Endothelial cell of umbilical vein (primary cell): ENCODE data around the gene EIF3K. TPM values are rescaled to one million over a fixed set of nuclear protein-coding genes. Genes with fewer than 3 reads are reported as not detected.
A peak's percentile ranks its signal among the peaks of the same experiment; 100 is the strongest.

Experiments used
- BruUV-seq: library from RNA; stranded (reverse); fragments of 400-500 nt; replicated peaks from 2 replicates; lab custom pipeline; 2021; lab: Mats Ljungman, UMichigan
- CTCF ChIA-PET: fragments of 300-600, 350-600 bp; sonication (Branson Sonifier 250); formaldehyde crosslinking; loops from one replicate; lab custom pipeline; 2021; ENCODE audit warnings: antibody characterized with exemption, inconsistent platforms; lab: Charles Lee
- POLR2A ChIA-PET: fragments of 300-600, 350-600 bp; sonication (Branson Sonifier 250); formaldehyde crosslinking; loops from one replicate; lab custom pipeline; 2021; ENCODE audit warnings: antibody characterized with exemption, inconsistent platforms; lab: Charles Lee
- DNase-seq: peaks from one replicate; pipeline ENCODE4 v3.0.0-alpha.2; 2011; ENCODE audit warnings: low read depth, low spot score
- FAIRE-seq: peaks from 2 replicates; lab custom pipeline; 2011; peaks lifted over from hg19 to GRCh38; lab: Jason Lieb, UNC
- H2AFZ ChIP-seq: 2 replicates; pipeline ENCODE4 v1.6.0; 2012; ENCODE audit warnings: low read depth, low read length, control low read depth, inconsistent platforms
- H3K27ac ChIP-seq: 2 replicates; pipeline ENCODE4 v1.5.1; 2011; ENCODE audit warnings: low read depth, mild to moderate bottlenecking, control low read depth, low read length, moderate library complexity; ENCODE audit not compliant: insufficient read depth
- H3K27me3 ChIP-seq, 2 experiments: 2 replicates each; pipeline versions ENCODE4 v1.6.0 to v1.6.1; 2011; ENCODE audit warnings: low read length in 2 of 2, mixed read lengths in 1 of 2; ENCODE audit not compliant: control insufficient read depth in 2 of 2, insufficient read depth in 2 of 2
- H3K36me3 ChIP-seq, 2 experiments: 2 replicates in 1 of 2; 3 replicates in 1 of 2; pipeline ENCODE4 v1.5.1; 2011; ENCODE audit warnings: low read length in 2 of 2, mild to moderate bottlenecking in 1 of 2, moderate library complexity in 1 of 2; ENCODE audit not compliant: control insufficient read depth in 2 of 2, insufficient read depth in 2 of 2; ENCODE audit errors: extremely low read depth in 1 of 2
- H3K4me1 ChIP-seq: 3 replicates; pipeline ENCODE4 v1.5.1; 2011; ENCODE audit warnings: mild to moderate bottlenecking, low read length; ENCODE audit not compliant: control insufficient read depth, insufficient read depth; ENCODE audit errors: extremely low read depth
- H3K4me2 ChIP-seq: 2 replicates; pipeline ENCODE4 v1.6.1; 2011; ENCODE audit warnings: low read length, control low read depth, mixed read lengths; ENCODE audit not compliant: insufficient read depth
- H3K4me3 ChIP-seq, 3 experiments: fragments of 200-600 bp in 1 of 3; sonication (generic), shearing (Covaris generic) in 1 of 3; replicated peaks in 1 of 3; 2 replicates each; pipeline ENCODE4 v1.5.1; 2011 to 2016; ENCODE audit warnings: control low read depth in 3 of 3, low read length in 3 of 3, mild to moderate bottlenecking in 2 of 3, inconsistent platforms in 1 of 3, low read depth in 1 of 3, moderate library complexity in 1 of 3; ENCODE audit not compliant: insufficient read depth in 1 of 3
- H3K79me2 ChIP-seq: 2 replicates; pipeline ENCODE4 v1.6.0; 2012; ENCODE audit warnings: low read length, inconsistent platforms; ENCODE audit not compliant: control insufficient read depth, insufficient read depth
- H3K9ac ChIP-seq: replicated peaks from 2 replicates; pipeline ENCODE3; 2011; ENCODE audit warnings: low read length, control low read depth; ENCODE audit not compliant: insufficient read depth; ENCODE audit errors: extremely low read depth
- H3K9me1 ChIP-seq: replicated peaks from 3 replicates; pipeline ENCODE4 v1.6.0; 2011; ENCODE audit warnings: mild to moderate bottlenecking, low read length; ENCODE audit not compliant: control insufficient read depth, insufficient read depth; ENCODE audit errors: extremely low read depth
- H3K9me3 ChIP-seq: replicated peaks from 2 replicates; pipeline ENCODE4 v1.5.1; 2012; ENCODE audit warnings: low read length, inconsistent platforms; ENCODE audit not compliant: control insufficient read depth, insufficient read depth
- H4K20me1 ChIP-seq: replicated peaks from 2 replicates; pipeline ENCODE3; 2011; ENCODE audit warnings: mild to moderate bottlenecking, low read length; ENCODE audit not compliant: control insufficient read depth, insufficient read depth; ENCODE audit errors: extremely low read depth
- CTCF ChIP-seq, 2 donors: IDR thresholded peaks; 1 replicate in 1 of 2; 2 replicates in 1 of 2; pipeline ENCODE4 v1.5.1; 2011; ENCODE audit warnings: low read length in 2 of 2, mild to moderate bottlenecking in 2 of 2, moderate library complexity in 2 of 2, control low read depth in 1 of 2, inconsistent platforms in 1 of 2, low read depth in 1 of 2; ENCODE audit not compliant: insufficient read depth in 1 of 2; ENCODE audit errors: extremely low read depth in 1 of 2
- EZH2 ChIP-seq: IDR thresholded peaks from 2 replicates; pipeline ENCODE4 v1.6.1; 2012; ENCODE audit warnings: borderline replicate concordance, low read depth, mild to moderate bottlenecking, moderate library complexity, low read length, inconsistent platforms; ENCODE audit not compliant: severe bottlenecking
- FOS ChIP-seq: IDR thresholded peaks from 2 replicates; pipeline ENCODE4 v1.6.1; 2011; ENCODE audit warnings: mild to moderate bottlenecking, low read length, moderate library complexity, borderline replicate concordance; ENCODE audit not compliant: insufficient read depth
- GATA2 ChIP-seq: IDR thresholded peaks from 2 replicates; pipeline ENCODE4 v1.7.0; 2011; ENCODE audit warnings: low read depth, mild to moderate bottlenecking, moderate library complexity, mixed read lengths, low read length; ENCODE audit not compliant: insufficient read length, insufficient read depth
- JUN ChIP-seq: IDR thresholded peaks from 2 replicates; pipeline ENCODE4 v1.6.1; 2011; ENCODE audit warnings: borderline replicate concordance, low read depth; ENCODE audit not compliant: insufficient read length, insufficient read depth
- MAX ChIP-seq: IDR thresholded peaks from 2 replicates; pipeline ENCODE4 v1.6.1; 2011; ENCODE audit not compliant: insufficient read depth, insufficient read length
- MYC ChIP-seq: IDR thresholded peaks from one replicate; pipeline ENCODE4 v1.6.1; 2011; ENCODE audit warnings: mild to moderate bottlenecking, low read depth, low read length
- POLR2A ChIP-seq: IDR thresholded peaks from 2 replicates; pipeline ENCODE4 v1.6.1; 2012; ENCODE audit warnings: low read depth, mild to moderate bottlenecking, control low read depth, low read length
- POLR2AphosphoS5 ChIP-seq: IDR thresholded peaks from 2 replicates; pipeline ENCODE4 v1.6.1; 2012; ENCODE audit warnings: low read depth, mild to moderate bottlenecking, control low read depth, low read length, moderate library complexity; ENCODE audit not compliant: insufficient read depth
- dilution Hi-C: fragments of 300-500 bp; cut with MboI; formaldehyde crosslinking; loops from one replicate; pipeline ENCODE4 v1.15.0; 2019; ENCODE audit warnings: low sequenced_read_pairs; ENCODE audit not compliant: extremely low pct_ligation_motif_present
- intact Hi-C: fragments of 100-400 bp; cut with micrococcal nuclease; formaldehyde crosslinking; loops from one replicate; pipeline ENCODE4 v1.10.0; 2022
- polyA plus RNA-seq, 4 experiments: library from polyadenylated mRNA; depleted of rRNA in 3 of 4; stranded (reverse) in 3 of 4; unstranded in 1 of 4; fragments of >200 nt; gene quantifications; 2 replicates each; pipeline versions ENCODE4 v1.2.1 to v1.2.3, GENCODE V29; 2011 to 2012; ENCODE audit warnings: missing spikeins in 1 of 4
- total RNA-seq: library from RNA; stranded (reverse); gene quantifications from 2 replicates; pipeline ENCODE4 v1.2.3, GENCODE V29; 2021

Gene EIF3K
- total and polyA plus RNA-seq, 2 donors (not counting 3 experiments of a cell fraction or from before 2014, with no cell fraction given) = 267 to 584 TPM

- Histone ChIP-seq H3K9me3 (no peaks in the 10 kb centered on the region), H3K4me2 (no peak overlapping the region), H2AFZ (no peak overlapping the region), H3K4me3 (no peak overlapping the region), H3K9ac (no peak overlapping the region), H4K20me1 (no peaks in the 10 kb centered on the region), H3K79me2 (peaks cover 98% of the 10 kb centered on the region), H3K9me1 (no peaks in the 10 kb centered on the region), H3K4me1 (peaks cover 78% of the 10 kb centered on the region), H3K36me3 (peaks cover 0 to 3% of the 10 kb centered on the region in 2 experiments), H3K27me3 (no peaks in the 10 kb centered on the region), H3K27ac (no peak overlapping the region)
- no TSS peak for BruUV-seq
- no peak for FAIRE-seq
- intact Hi-C loops = no loop called here
- ChIA-PET CTCF (interaction anchor here (1.1 to 1.7 kb wide), 4 partner anchors 13 to 44 kb away, joined by 3 to 5 read pairs (median 4); no protein-coding TSS in a partner anchor), POLR2A (interaction anchor here (0.7 to 1.1 kb wide), 2 partner anchors 7 to 16 kb away, joined by 3 to 5 read pairs; partner anchors contain the start of gene ACTN4)
- TF ChIP-seq POLR2AphosphoS5 = no peak
- dilution Hi-C loops = no loop called here
- DNase-seq = no peak
These were observed 44.2 kb downstream of the EIF3K start for GRCh38 chr19:38663156-38663651.

GRCh38 chr19:38663957-38664502 is 45.0 kb downstream of the EIF3K start:
- Histone ChIP-seq H3K9me3 (no peaks in the 10 kb centered on the region), H3K9me1 (no peaks in the 10 kb centered on the region), H3K4me2 (peak overlapping the region; percentile 66), H3K9ac (no peak overlapping the region), H3K27ac (peak overlapping the region; percentile 95), H2AFZ (no peak overlapping the region), H4K20me1 (no peaks in the 10 kb centered on the region), H3K36me3 (peaks cover 0 to 3% of the 10 kb centered on the region in 2 experiments), H3K79me2 (peaks cover 98% of the 10 kb centered on the region), H3K4me3 (no peak overlapping the region), H3K27me3 (no peaks in the 10 kb centered on the region), H3K4me1 (peaks cover 77% of the 10 kb centered on the region)
- POLR2A ChIA-PET = interaction anchor here (1.1 kb wide), 2 partner anchors 16 to 17 kb away, joined by 3 to 4 read pairs; partner anchors contain the start of gene ACTN4
- dilution Hi-C loops = no loop called here
- FAIRE-seq (no peak), DNase-seq (no peak)
- TF ChIP-seq JUN (no peak), POLR2A (no peak), POLR2AphosphoS5 (no peak), MYC (no peak), EZH2 (no peak), FOS (no peak), MAX (no peak), GATA2 (no peak), CTCF (IDR thresholded peaks at IDR 0.05; ENCODE audit: extremely low read depth in 1 of 2, insufficient read depth in 1 of 2, low read depth in 1 of 2, low read length in 2 of 2) (no peak)
- CTCF ChIA-PET = interaction anchor here (1.1 to 3.6 kb wide), 4 partner anchors 14 to 43 kb away, joined by 3 to 13 read pairs (median 4); no protein-coding TSS in a partner anchor
- no TSS peak for BruUV-seq
- intact Hi-C loops = no loop called here
